22Rv1 (cell line): ENCODE measurements around the gene SLC30A1.

Experiments
- CTCF ChIP-seq: fragments of 450-650 bp; IDR thresholded peaks from 2 replicates; pipeline ENCODE4 v1.5.1; 2017; ENCODE audit warnings: mild to moderate bottlenecking
- ZFX ChIP-seq: fragments of 450-650 bp; IDR thresholded peaks from 2 replicates; pipeline ENCODE4 v1.6.1; 2017; ENCODE audit warnings: antibody characterized with exemption, borderline replicate concordance

GRCh38 chr1:211529453-211529852 is 49.5 kb downstream of the SLC30A1 start:
- no peak for TF ChIP-seq CTCF
- TF ChIP-seq ZFX = no peak
